K562 (cell line): ENCODE results near the gene FUZ. TPM values are rescaled to one million over a fixed set of nuclear protein-coding genes. Genes with fewer than 3 reads are reported as not detected.

Experiments used
- FOXA1 ChIP-seq: fragments of 450-650 bp; IDR thresholded peaks from 2 replicates; pipeline ENCODE4 v1.6.1; 2016; ENCODE audit warnings: mild to moderate bottlenecking, borderline replicate concordance
- GABPA ChIP-seq: fragments of 200-800 bp; sonication (Bioruptor generic); conservative IDR thresholded peaks from 2 replicates; pipeline ENCODE4 v1.6.1; 2016; ENCODE audit warnings: low read depth, missing genetic modification characterization, missing compliant biosample characterization
- GTF2E2 ChIP-seq: fragments of 200-800 bp; sonication (Bioruptor generic); IDR thresholded peaks from 2 replicates; pipeline ENCODE4 v1.6.1; 2016; ENCODE audit warnings: missing genetic modification characterization, missing compliant biosample characterization
- KLF13 ChIP-seq: fragments of 450-650 bp; IDR thresholded peaks from 2 replicates; pipeline ENCODE4 v1.6.1; 2016; ENCODE audit warnings: missing genetic modification characterization, low read depth, mild to moderate bottlenecking, missing compliant biosample characterization, moderate library complexity, borderline replicate concordance
- RBM39 ChIP-seq: fragments of 200-400 bp; formaldehyde crosslinking; optimal IDR thresholded peaks from 2 replicates; pipeline ENCODE3; 2018; ENCODE audit warnings: low read depth, low read length
- polyA plus RNA-seq, 8 experiments: library from polyadenylated mRNA; depleted of rRNA in 4 of 8; stranded (reverse) in 5 of 8; unstranded in 3 of 8; fragments of >200 nt; fragmentation: Nextera tagmentation in 2 of 8; fragmentation: Illumina TruSeq in 1 of 8; extraction: Ambion mirVana in 2 of 8; extraction: Trizol in 1 of 8; gene quantifications; 2 replicates each; pipeline versions ENCODE4 v1.2.1 to v1.2.3, GENCODE V29; 2011 to 2014; ENCODE audit warnings: inconsistent platforms in 1 of 8, missing spikeins in 1 of 8
- total RNA-seq, 7 experiments: library from RNA; depleted of rRNA in 6 of 7; stranded (reverse); fragments of >200 nt in 6 of 7; fragmentation: Illumina TruSeq in 2 of 7; extraction: Trizol in 2 of 7; gene quantifications; 2 replicates each; pipeline versions ENCODE4 v1.2.1 to v1.2.3, GENCODE V29; 2011 to 2021; ENCODE audit warnings: low replicate concordance in 1 of 7
- TF ChIP-seq, protein P1 (sequence below): fragments of 450-650 bp; IDR thresholded peaks from 2 replicates; pipeline ENCODE4 v1.7.1; 2018; ENCODE audit warnings: mild to moderate bottlenecking, low read depth; ENCODE audit not compliant: partially characterized antibody
- TF ChIP-seq, protein P2 (sequence below): fragments of 450-650 bp; IDR thresholded peaks from 2 replicates; pipeline ENCODE4 v1.6.1; 2016; ENCODE audit warnings: borderline replicate concordance
- TF ChIP-seq, protein P3 (sequence below): IDR thresholded peaks from 3 replicates; pipeline ENCODE4 v1.6.1; 2011; ENCODE audit warnings: borderline replicate concordance, mild to moderate bottlenecking; ENCODE audit not compliant: insufficient read length, insufficient read depth
- TF ChIP-seq, protein P4 (sequence below): fragments of 250-450 bp; sonication (Bioruptor Pico); IDR thresholded peaks from 2 replicates; pipeline ENCODE4 v1.8.0; 2021; ENCODE audit warnings: moderate library complexity, mild to moderate bottlenecking, inconsistent platforms

The FUZ gene
- total and polyA plus RNA-seq, 9 of the 15 experiments (the other 6 are each of a cell fraction or from before 2014, with no cell fraction given) = 0.17 to 7.6 (median 3.6) TPM; not detected in 1

DNA sequence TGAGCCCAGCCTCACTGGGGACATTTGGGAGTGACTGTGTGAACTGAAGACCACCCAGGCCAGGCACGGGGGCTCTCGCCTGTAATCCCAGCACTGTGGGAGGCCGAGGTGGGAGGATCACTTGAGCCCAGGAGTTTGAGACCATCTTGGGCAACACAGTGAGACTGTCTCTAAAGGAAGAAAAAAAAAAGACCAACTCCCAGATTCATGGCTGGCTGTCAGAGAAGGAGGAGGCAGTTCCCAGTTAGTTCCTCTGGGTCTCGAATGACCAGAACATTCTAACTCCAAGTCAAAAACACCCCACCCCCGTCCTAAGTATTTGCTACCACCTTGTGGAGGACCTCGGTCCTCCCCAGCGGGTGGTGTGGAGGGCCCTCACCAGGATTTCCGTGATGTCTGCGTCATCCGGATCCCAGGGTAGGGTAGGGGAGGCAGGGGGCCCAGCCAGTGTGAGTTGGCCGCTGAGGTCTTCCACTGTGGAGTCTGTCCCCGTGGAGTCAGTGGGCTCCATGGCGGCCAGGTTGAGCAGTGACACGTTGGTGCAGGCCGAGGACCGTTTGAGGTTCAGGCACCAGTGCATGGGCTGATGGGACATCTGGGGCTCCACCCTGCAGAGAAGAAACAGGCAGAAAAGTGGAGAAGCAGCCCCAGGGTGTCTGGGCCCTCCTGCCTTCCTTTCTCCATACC lies 51.3 kb downstream of the FUZ start (continued):
- TF ChIP-seq, protein P1, sequence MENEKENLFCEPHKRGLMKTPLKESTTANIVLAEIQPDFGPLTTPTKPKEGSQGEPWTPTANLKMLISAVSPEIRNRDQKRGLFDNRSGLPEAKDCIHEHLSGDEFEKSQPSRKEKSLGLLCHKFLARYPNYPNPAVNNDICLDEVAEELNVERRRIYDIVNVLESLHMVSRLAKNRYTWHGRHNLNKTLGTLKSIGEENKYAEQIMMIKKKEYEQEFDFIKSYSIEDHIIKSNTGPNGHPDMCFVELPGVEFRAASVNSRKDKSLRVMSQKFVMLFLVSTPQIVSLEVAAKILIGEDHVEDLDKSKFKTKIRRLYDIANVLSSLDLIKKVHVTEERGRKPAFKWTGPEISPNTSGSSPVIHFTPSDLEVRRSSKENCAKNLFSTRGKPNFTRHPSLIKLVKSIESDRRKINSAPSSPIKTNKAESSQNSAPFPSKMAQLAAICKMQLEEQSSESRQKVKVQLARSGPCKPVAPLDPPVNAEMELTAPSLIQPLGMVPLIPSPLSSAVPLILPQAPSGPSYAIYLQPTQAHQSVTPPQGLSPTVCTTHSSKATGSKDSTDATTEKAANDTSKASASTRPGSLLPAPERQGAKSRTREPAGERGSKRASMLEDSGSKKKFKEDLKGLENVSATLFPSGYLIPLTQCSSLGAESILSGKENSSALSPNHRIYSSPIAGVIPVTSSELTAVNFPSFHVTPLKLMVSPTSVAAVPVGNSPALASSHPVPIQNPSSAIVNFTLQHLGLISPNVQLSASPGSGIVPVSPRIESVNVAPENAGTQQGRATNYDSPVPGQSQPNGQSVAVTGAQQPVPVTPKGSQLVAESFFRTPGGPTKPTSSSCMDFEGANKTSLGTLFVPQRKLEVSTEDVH = no peak
- no peak for TF ChIP-seq RBM39
- TF ChIP-seq GTF2E2 (tag) = no peak
- TF ChIP-seq, protein P2, sequence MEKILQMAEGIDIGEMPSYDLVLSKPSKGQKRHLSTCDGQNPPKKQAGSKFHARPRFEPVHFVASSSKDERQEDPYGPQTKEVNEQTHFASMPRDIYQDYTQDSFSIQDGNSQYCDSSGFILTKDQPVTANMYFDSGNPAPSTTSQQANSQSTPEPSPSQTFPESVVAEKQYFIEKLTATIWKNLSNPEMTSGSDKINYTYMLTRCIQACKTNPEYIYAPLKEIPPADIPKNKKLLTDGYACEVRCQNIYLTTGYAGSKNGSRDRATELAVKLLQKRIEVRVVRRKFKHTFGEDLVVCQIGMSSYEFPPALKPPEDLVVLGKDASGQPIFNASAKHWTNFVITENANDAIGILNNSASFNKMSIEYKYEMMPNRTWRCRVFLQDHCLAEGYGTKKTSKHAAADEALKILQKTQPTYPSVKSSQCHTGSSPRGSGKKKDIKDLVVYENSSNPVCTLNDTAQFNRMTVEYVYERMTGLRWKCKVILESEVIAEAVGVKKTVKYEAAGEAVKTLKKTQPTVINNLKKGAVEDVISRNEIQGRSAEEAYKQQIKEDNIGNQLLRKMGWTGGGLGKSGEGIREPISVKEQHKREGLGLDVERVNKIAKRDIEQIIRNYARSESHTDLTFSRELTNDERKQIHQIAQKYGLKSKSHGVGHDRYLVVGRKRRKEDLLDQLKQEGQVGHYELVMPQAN = 0 out of 2 replicates have a peak, but pooled peaks have one; percentile 39
- 0 out of 2 replicates have a peak, but pooled peaks have one; percentile 26 for TF ChIP-seq GABPA
- no peak for TF ChIP-seq FOXA1
- TF ChIP-seq KLF13 (tag) = no peak
- TF ChIP-seq, protein P3, sequence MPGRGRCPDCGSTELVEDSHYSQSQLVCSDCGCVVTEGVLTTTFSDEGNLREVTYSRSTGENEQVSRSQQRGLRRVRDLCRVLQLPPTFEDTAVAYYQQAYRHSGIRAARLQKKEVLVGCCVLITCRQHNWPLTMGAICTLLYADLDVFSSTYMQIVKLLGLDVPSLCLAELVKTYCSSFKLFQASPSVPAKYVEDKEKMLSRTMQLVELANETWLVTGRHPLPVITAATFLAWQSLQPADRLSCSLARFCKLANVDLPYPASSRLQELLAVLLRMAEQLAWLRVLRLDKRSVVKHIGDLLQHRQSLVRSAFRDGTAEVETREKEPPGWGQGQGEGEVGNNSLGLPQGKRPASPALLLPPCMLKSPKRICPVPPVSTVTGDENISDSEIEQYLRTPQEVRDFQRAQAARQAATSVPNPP = no peak
- TF ChIP-seq, protein P4, sequence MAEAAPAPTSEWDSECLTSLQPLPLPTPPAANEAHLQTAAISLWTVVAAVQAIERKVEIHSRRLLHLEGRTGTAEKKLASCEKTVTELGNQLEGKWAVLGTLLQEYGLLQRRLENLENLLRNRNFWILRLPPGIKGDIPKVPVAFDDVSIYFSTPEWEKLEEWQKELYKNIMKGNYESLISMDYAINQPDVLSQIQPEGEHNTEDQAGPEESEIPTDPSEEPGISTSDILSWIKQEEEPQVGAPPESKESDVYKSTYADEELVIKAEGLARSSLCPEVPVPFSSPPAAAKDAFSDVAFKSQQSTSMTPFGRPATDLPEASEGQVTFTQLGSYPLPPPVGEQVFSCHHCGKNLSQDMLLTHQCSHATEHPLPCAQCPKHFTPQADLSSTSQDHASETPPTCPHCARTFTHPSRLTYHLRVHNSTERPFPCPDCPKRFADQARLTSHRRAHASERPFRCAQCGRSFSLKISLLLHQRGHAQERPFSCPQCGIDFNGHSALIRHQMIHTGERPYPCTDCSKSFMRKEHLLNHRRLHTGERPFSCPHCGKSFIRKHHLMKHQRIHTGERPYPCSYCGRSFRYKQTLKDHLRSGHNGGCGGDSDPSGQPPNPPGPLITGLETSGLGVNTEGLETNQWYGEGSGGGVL (CRISPR knock-in tag) = no peak
